NCI-H128 (cell line): ENCODE results near the gene EPN3.

Source experiments
- DNase-seq: peaks from one replicate; lab custom pipeline; 2025; ENCODE audit not compliant: unreplicated experiment; lab: John Stamatoyannopoulos, UW

EPN3 gene

GRCh38 chr17:50565402-50566350 lies 33.1 kb downstream of the EPN3 start:
- peak; percentile 26 for DNase-seq

- no peak for DNase-seq
Measured at GRCh38 chr17:50566886-50567285, 34.4 kb downstream of the EPN3 start.

- DNase-seq: no peak
Measured at GRCh38 chr17:50568659-50569058, 36.1 kb downstream of the EPN3 start.

GRCh38 chr17:50569592-50569991 lies 37.1 kb downstream of the EPN3 start:
- DNase-seq: no peak

- no peak for DNase-seq
Measured at GRCh38 chr17:50570032-50570431, 37.5 kb downstream of the EPN3 start.

GRCh38 chr17:50570528-50570927 lies 38.0 kb downstream of the EPN3 start:
- DNase-seq: no peak

GRCh38 chr17:50571681-50572080 lies 39.1 kb downstream of the EPN3 start:
- DNase-seq: no peak

GRCh38 chr17:50572541-50572940 lies 40.0 kb downstream of the EPN3 start:
- no peak for DNase-seq

- no peak for DNase-seq
Measured at GRCh38 chr17:50573866-50574611, 41.5 kb downstream of the EPN3 start.

- DNase-seq: no peak
Measured at GRCh38 chr17:50575581-50576210, 43.2 kb downstream of the EPN3 start.

- DNase-seq: no peak
Measured at GRCh38 chr17:50576864-50577263, 44.3 kb downstream of the EPN3 start.

GRCh38 chr17:50577451-50577954 lies 45.0 kb downstream of the EPN3 start:
- DNase-seq: no peak

GRCh38 chr17:50578173-50578572 lies 45.6 kb downstream of the EPN3 start:
- no peak for DNase-seq

- DNase-seq: no peak
Measured at GRCh38 chr17:50579399-50579798, 46.9 kb downstream of the EPN3 start.

- no peak for DNase-seq
Measured at GRCh38 chr17:50580646-50581045, 48.1 kb downstream of the EPN3 start.

- no peak for DNase-seq
Measured at GRCh38 chr17:50581316-50581715, 48.8 kb downstream of the EPN3 start.

- DNase-seq: no peak
Measured at GRCh38 chr17:50582741-50583140, 50.2 kb downstream of the EPN3 start.

GRCh38 chr17:50583641-50584040 lies 51.1 kb downstream of the EPN3 start:
- DNase-seq: no peak

- DNase-seq: no peak
Measured at GRCh38 chr17:50584116-50584515, 51.6 kb downstream of the EPN3 start.

- DNase-seq: no peak
Measured at GRCh38 chr17:50584749-50585148, 52.2 kb downstream of the EPN3 start.

GRCh38 chr17:50585346-50585745 lies 52.8 kb downstream of the EPN3 start:
- DNase-seq: no peak
